A549 (cell line): ENCODE data around the gene ZNF365.
"Not testable (repeated sequence)": the region's sequence is repeated elsewhere in the genome, so short reads cannot be mapped to it uniquely, and the experiment has no call there.

ENCODE experiments used
- BHLHE40 ChIP-seq: IDR thresholded peaks from 2 replicates; pipeline ENCODE4 v1.6.1; 2012; ENCODE audit warnings: low read depth, low read length, inconsistent platforms
- CEBPB ChIP-seq, 2 experiments: fragments of >200 bp in 1 of 2; sonication (Bioruptor Twin) in 1 of 2; formaldehyde crosslinking in 1 of 2; IDR thresholded peaks; 2 replicates each; pipeline ENCODE4 v1.6.1; 2012 to 2016
- CTCF ChIP-seq: fragments of >200 bp; sonication (Bioruptor Twin); formaldehyde crosslinking; IDR thresholded peaks from 3 replicates; pipeline ENCODE4 v1.5.1; 2016
- EP300 ChIP-seq, 2 experiments: fragments of >200 bp; sonication (Bioruptor Twin); formaldehyde crosslinking; IDR thresholded peaks; 2 replicates in 1 of 2; 3 replicates in 1 of 2; pipeline ENCODE4 v1.6.1; 2016 to 2017
- JUN ChIP-seq, 2 experiments: fragments of >200 bp; sonication (Bioruptor Twin); formaldehyde crosslinking; IDR thresholded peaks; 2 replicates in 1 of 2; 3 replicates in 1 of 2; pipeline ENCODE4 v1.6.1; 2016 to 2017
- POLR2A ChIP-seq: IDR thresholded peaks from 2 replicates; pipeline ENCODE4 v1.6.1; 2012; ENCODE audit warnings: mild to moderate bottlenecking, low read length
- POLR2AphosphoS2 ChIP-seq: conservative IDR thresholded peaks from 2 replicates; pipeline ENCODE4 v1.6.1; 2012; ENCODE audit warnings: low read length, improper control_type of control experiment, inconsistent platforms
- RARB ChIP-seq: fragments of 250-450 bp; sonication (Bioruptor Pico); IDR thresholded peaks from 2 replicates; pipeline ENCODE4 v1.8.0; 2021; ENCODE audit warnings: mild to moderate bottlenecking, moderate library complexity
- REST ChIP-seq: fragments of 200-600 bp; sonication (generic); IDR thresholded peaks from 2 replicates; pipeline ENCODE4 v1.6.1; 2016; ENCODE audit warnings: antibody characterized with exemption, mild to moderate bottlenecking, moderate library complexity

GRCh38 chr10:62410528-62410927 is 36.4 kb downstream of the ZNF365 start:
- TF ChIP-seq POLR2AphosphoS2; CTCF; POLR2A; BHLHE40; RARB (CRISPR knock-in tag); REST; CEBPB (IDR thresholded peaks at IDR 0.05); EP300 (IDR thresholded peaks at IDR 0.05); JUN (IDR thresholded peaks at IDR 0.05): not testable (repeated sequence)
